ENCODE results near the gene FSHR.

FSHR gene

GRCh38 chr2:49110571-49110970 is 43.7 kb downstream of the FSHR start:
- DNase-seq = no peak

GRCh38 chr2:49108851-49109250 is 45.5 kb downstream of the FSHR start:
- DNase-seq = no peak

GRCh38 chr2:49108436-49108835 is 45.9 kb downstream of the FSHR start:
- DNase-seq = no peak

- DNase-seq = no peak
Measured at GRCh38 chr2:49105506-49105905, 48.8 kb downstream of the FSHR start.

- DNase-seq = no peak
Measured at GRCh38 chr2:49102146-49102545, 52.2 kb downstream of the FSHR start.

GRCh38 chr2:49080681-49081080 is 73.6 kb downstream of the FSHR start:
- DNase-seq = no peak

GRCh38 chr2:49070716-49071115 is 83.6 kb downstream of the FSHR start:
- DNase-seq = no peak

GRCh38 chr2:49069829-49070228 is 84.5 kb downstream of the FSHR start:
- no peak for DNase-seq

- DNase-seq = no peak
Measured at GRCh38 chr2:49068613-49069012, 85.7 kb downstream of the FSHR start.

- DNase-seq = no peak
Measured at GRCh38 chr2:49067971-49068370, 86.3 kb downstream of the FSHR start.

GRCh38 chr2:49053156-49053555 is 101.2 kb downstream of the FSHR start:
- DNase-seq = no peak

- DNase-seq = no peak
Measured at GRCh38 chr2:49050265-49050664, 104.0 kb downstream of the FSHR start.

- no peak for DNase-seq
Measured at GRCh38 chr2:49049161-49049560, 105.2 kb downstream of the FSHR start.

- no peak for DNase-seq
Measured at GRCh38 chr2:49045083-49045482, 109.2 kb downstream of the FSHR start.

- peak; percentile 10 for DNase-seq
Measured at GRCh38 chr2:49044350-49045079, 109.8 kb downstream of the FSHR start.

- no peak for DNase-seq
Measured at GRCh38 chr2:49043405-49043982, 110.8 kb downstream of the FSHR start.

- peak; percentile 3 for DNase-seq
Measured at GRCh38 chr2:49042488-49042887, 111.8 kb downstream of the FSHR start.

- DNase-seq = no peak
Measured at GRCh38 chr2:49041061-49041460, 113.3 kb downstream of the FSHR start.

GRCh38 chr2:49037197-49037596 is 117.1 kb downstream of the FSHR start:
- DNase-seq = no peak

GRCh38 chr2:49035481-49035880 is 118.8 kb downstream of the FSHR start:
- DNase-seq = no peak

GRCh38 chr2:49033394-49034185 is 120.7 kb downstream of the FSHR start:
- no peak for DNase-seq

- no peak for DNase-seq
Measured at GRCh38 chr2:49032936-49033335, 121.4 kb downstream of the FSHR start.

- no peak for DNase-seq
Measured at GRCh38 chr2:49032126-49032525, 122.2 kb downstream of the FSHR start.

- no peak for DNase-seq
Measured at GRCh38 chr2:49029406-49029805, 124.9 kb downstream of the FSHR start.

Measured in fibroblast of skin of right biceps (primary cell).